ENCODE results near the gene AGAP1.
A peak's percentile ranks its signal among the peaks of the same experiment; 100 is the strongest.

The AGAP1 gene

GRCh38 chr2:236026841-236027240 lies 533.0 kb downstream of the AGAP1 start:
- DNase-seq = no peak

GRCh38 chr2:236028066-236028465 lies 534.2 kb downstream of the AGAP1 start:
- DNase-seq = no peak

- DNase-seq = no peak
Observed at GRCh38 chr2:236033462-236033861, 539.6 kb downstream of the AGAP1 start.

- DNase-seq = no peak
Observed at GRCh38 chr2:236034974-236035373, 541.1 kb downstream of the AGAP1 start.

GRCh38 chr2:236036045-236036444 lies 542.2 kb downstream of the AGAP1 start:
- DNase-seq = no peak

GRCh38 chr2:236038096-236038495 lies 544.3 kb downstream of the AGAP1 start:
- no peak for DNase-seq

GRCh38 chr2:236040600-236041328 lies 546.9 kb downstream of the AGAP1 start:
- DNase-seq = no peak

GRCh38 chr2:236041616-236042015 lies 547.8 kb downstream of the AGAP1 start:
- DNase-seq = no peak

GRCh38 chr2:236042087-236042486 lies 548.2 kb downstream of the AGAP1 start:
- DNase-seq = no peak

- no peak for DNase-seq
Observed at GRCh38 chr2:236044191-236044590, 550.3 kb downstream of the AGAP1 start.

GRCh38 chr2:236045251-236046235 lies 551.7 kb downstream of the AGAP1 start:
- DNase-seq = no peak

GRCh38 chr2:236046715-236047114 lies 552.9 kb downstream of the AGAP1 start:
- no peak for DNase-seq

- no peak for DNase-seq
Observed at GRCh38 chr2:236047176-236047575, 553.3 kb downstream of the AGAP1 start.

GRCh38 chr2:236047886-236048540 lies 554.2 kb downstream of the AGAP1 start:
- DNase-seq = peak; percentile 14

- no peak for DNase-seq
Observed at GRCh38 chr2:236049981-236050380, 556.1 kb downstream of the AGAP1 start.

GRCh38 chr2:236051351-236051750 lies 557.5 kb downstream of the AGAP1 start:
- DNase-seq = no peak

GRCh38 chr2:236051806-236052205 lies 558.0 kb downstream of the AGAP1 start:
- no peak for DNase-seq

GRCh38 chr2:236052206-236052605 lies 558.4 kb downstream of the AGAP1 start:
- no peak for DNase-seq

GRCh38 chr2:236052926-236053821 lies 559.3 kb downstream of the AGAP1 start:
- DNase-seq = no peak

GRCh38 chr2:236054125-236054524 lies 560.3 kb downstream of the AGAP1 start:
- no peak for DNase-seq

- DNase-seq = peak; percentile 42
Observed at GRCh38 chr2:236054621-236055305, 560.9 kb downstream of the AGAP1 start.

- DNase-seq = no peak
Observed at GRCh38 chr2:236055471-236055870, 561.6 kb downstream of the AGAP1 start.
